GM21529 (cell line): ENCODE data around the gene TMEM240.
"Not testable (repeated sequence)": the region's sequence is repeated elsewhere in the genome, so short reads cannot be mapped to it uniquely, and the experiment has no call there.

ENCODE experiments used
- ATAC-seq: cut with Tn5 transposase; IDR thresholded peaks from one replicate; pipeline ENCODE4 v1.9.1; 2021; ENCODE audit not compliant: unreplicated experiment

The TMEM240 gene

DNA sequence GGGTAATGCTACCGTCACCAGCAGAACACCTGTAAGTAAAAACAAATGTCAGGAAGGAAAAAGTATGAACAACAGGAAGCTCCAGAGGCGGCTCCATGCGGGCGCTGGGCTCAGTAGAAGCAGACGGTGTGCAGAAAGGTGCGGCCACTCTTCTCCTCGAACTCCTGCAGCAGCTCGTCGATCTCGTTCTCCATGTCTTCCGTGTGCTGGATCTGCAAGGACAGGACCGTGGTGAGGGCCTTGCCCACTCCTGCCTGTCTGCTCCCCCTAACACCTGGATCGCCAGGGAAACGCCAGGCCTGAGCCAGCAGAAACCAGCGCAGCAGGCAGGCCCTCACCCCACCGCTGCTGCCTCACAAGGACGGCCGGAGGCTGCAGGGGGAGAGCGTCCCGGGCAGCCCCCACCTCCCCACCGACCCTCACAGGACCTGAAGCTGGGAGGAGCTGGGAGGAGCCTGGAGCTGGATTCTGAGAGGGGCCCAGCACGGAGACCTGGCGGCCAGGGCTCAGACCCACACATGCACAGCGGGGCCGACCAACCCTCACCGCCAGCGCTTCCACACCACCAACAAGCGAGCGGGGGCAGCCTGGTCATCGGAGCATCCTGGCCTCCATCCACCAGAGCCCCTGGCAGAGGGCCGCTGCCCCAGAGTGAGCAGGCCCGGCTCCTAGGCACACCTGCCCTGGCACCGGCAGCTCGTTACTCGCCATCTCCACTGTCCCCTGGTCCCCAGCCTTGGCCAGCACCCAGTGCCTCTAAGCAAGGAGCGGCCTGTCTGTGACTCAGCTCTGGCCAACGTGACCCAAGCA, 1.7 kb upstream of the TMEM240 start:
- ATAC-seq, result no peak

DNA sequence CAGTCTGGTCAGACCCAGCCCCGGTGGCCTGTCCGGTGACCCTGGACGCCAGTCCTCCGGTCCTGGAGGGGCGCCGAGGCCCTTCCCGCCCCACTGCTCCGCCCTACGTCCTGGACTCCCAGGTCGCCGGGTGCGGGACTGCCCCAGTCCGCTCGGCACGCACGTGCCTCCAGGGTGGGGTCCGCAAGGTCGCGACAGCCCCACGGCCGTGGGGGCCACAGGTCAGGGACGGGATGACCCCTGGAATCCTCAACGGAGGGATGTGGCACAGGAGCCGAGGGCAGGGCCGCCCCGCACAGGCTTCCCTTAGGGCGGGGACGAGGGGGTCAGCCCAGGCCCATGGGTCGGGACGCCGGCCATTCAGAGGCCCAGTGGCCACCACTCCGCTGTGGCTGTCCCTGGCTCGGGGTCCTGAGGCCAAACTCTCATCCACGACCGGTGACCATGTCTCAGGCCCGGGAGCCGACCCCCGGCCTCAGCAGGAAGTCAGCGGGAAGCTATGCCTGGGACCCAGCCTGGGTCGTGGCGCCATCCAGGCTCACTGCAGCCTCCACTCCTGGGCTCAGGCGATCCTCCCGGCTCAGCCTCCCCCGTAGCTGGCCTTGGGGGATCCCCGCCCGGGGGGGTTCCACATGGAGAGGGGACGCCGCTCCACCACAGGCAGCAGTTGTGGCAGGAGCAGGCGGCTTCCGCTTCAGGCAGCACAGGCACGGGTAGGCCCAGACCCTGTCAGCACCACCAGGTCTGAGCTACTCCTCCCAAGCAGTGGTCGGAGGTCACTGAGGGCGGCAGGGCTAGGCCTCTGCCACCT, 599 bp upstream of the TMEM240 start:
- ATAC-seq, result no peak

DNA sequence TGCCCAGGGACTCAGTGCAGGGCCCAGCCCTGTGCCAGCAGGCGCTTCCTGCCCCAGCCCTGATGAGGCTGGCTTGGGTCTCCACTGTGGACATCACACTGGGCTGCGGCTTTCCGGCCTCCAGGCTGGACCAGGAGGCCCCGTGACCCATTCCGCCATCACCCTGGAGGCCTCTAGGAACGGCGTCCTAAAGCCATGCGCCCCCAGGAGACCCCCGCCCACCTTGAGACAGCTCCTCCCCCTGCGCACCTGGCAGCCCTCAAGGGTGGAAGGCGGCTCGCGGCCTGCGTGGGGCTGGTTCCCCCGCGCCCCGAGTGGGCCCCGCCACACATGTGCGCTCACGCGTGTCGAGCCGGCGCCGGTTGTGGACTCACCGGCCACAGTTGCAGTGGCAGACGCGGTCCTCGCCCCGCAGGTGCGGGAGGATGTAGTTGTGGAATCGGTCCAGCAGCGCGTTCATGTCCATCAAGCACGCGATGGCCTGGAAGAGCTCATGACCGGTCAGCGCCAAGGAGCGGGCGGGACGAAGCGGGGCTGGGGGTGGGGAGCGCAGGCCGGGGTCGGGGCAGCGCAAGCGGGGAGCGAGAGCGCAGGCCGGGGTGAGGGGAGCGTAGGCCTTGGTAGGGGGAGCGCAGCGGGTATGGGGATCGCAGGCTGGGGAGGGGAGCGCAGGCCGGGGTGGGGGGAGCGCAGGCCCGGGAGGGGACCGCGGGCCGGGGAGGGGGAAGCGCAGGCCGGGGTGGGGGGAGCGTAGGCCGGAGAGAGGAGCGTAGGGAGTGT, 924 bp downstream of the TMEM240 start:
- ATAC-seq, result no peak

DNA sequence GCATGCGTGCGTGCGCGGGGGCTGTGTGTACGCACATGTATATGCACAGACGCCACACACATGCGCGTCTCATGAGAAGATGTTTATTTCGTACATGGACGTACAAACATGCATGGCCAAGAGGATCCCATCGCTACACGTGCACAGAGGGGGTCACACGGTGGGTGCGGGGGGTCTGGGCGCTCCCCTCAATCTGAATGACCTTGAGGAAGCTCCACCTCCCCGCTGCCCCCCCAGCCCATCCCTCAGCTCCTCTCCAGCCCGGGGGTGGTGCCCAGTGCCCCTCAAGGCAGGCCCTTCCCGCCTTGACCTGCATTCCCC, 1.5 kb downstream of the TMEM240 start:
- no peak for ATAC-seq

GRCh38 chr1:1538334-1538733, 2.1 kb downstream of the TMEM240 start:
- ATAC-seq, result no peak

DNA sequence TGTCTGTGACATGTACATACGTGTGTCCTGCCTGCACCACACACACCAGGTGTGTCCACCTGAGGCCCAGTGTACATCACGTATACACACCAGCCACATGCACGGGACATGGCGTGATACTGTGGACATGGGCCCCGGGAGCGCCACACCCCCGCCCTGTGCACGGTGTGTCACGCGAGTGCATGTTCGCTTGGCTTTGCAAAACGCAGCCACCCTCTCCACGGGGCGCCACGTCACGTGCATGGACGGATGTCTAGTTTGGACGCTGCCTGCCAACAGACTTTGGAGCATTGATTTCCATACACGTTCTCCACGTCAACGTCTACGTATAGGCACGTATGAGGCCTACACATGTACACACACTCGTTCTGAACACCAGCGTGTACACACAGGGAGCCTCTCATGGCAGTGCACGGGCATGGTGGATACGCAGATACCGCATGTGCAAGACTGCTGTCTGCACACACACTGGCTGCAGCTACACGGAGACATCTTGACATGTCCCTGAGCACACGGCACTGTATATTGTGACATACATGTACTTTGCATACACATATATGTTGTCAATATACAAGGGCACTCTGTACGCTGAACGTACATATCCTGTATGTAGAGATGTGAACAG, 2.7 kb downstream of the TMEM240 start:
- no peak for ATAC-seq

- no peak for ATAC-seq
Measured at GRCh38 chr1:1536938-1537546, 3.4 kb downstream of the TMEM240 start.

GRCh38 chr1:1536019-1536937, 4.1 kb downstream of the TMEM240 start:
- no peak for ATAC-seq

- no peak for ATAC-seq
Measured at GRCh38 chr1:1535201-1536018, 5.0 kb downstream of the TMEM240 start.

DNA sequence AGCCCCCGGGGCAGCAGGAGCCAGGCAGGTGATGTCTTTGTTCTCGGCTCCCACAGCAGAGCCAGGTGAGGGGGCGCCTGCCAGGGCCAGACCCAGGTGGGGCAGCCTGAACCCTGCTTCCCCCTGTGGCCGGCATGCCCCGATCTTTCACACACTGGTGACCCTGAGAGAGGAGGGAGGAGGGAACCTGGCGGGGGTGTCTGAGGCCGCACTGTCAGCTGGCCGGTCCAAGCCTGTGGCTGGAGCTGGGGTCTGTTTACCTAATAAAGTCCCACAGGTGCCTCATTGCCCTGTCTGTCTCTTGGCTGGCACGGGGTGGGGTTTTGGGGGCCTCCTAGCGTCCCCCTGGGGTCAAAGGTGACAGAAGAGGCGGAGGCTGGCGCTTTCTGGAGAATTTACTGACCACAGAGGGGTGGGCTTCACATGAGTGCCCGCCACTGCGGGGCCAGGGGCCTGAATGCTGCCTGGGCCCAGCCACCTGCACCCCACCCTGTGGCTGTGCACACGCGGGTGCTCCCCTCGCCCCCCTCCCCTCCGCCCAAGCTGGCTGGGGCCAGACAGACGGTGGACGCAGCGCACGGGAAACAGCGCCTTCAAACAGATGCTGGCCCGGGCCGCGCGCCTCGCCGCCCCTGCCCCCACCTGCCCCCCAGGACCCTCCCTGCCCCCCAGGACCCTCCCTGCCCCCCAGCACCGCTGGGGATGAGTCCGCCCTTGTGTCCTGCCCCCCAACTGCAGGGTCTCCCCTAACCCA, 5.8 kb downstream of the TMEM240 start:
- no peak for ATAC-seq

DNA sequence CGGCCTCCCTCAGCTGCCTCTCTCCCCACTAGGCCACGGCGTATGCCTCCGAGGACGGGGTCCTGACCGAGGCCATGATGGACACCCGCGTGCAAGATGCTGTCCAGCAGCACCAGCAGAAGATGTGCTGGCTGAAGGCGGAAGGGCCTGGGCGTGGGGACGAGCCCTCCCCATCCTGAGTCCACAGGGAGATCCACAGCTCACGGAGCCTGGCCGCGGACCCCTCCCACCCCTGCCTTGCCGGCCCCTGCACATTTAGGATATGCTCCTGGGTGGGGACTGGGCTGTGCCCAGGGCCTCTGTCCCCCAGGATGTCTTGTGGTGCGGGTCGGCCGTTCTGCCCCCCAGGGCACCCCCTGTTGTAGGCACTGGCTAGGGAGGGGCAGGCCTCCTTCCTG, 6.5 kb downstream of the TMEM240 start:
- ATAC-seq, result not testable (repeated sequence)

GRCh38 chr1:1533176-1533893, 7.1 kb downstream of the TMEM240 start:
- not testable (repeated sequence) for ATAC-seq

GRCh38 chr1:1531947-1532346, 8.5 kb downstream of the TMEM240 start:
- ATAC-seq, result no peak

- ATAC-seq, result no peak
Measured at GRCh38 chr1:1529936-1530335, 10.5 kb downstream of the TMEM240 start.

- ATAC-seq, result no peak
Measured at GRCh38 chr1:1529321-1529720, 11.1 kb downstream of the TMEM240 start.

- ATAC-seq, result no peak
Measured at GRCh38 chr1:1528301-1529267, 11.8 kb downstream of the TMEM240 start.
